GM20000 (cell line): ENCODE data around the gene ENTR1.

Source experiments
- DNase-seq: peaks from one replicate; pipeline ENCODE4 v3.0.0; 2012; ENCODE audit warnings: low spot score
- TF ChIP-seq, protein P1 (sequence below): IDR thresholded peaks from 2 replicates; pipeline ENCODE4 v1.5.1; 2012; ENCODE audit warnings: mild to moderate bottlenecking, control low read depth; ENCODE audit errors: extremely low read depth, missing control alignments

The ENTR1 gene

GRCh38 chr9:136403915-136404800 is 6.3 kb downstream of the ENTR1 start:
- TF ChIP-seq, protein P1, sequence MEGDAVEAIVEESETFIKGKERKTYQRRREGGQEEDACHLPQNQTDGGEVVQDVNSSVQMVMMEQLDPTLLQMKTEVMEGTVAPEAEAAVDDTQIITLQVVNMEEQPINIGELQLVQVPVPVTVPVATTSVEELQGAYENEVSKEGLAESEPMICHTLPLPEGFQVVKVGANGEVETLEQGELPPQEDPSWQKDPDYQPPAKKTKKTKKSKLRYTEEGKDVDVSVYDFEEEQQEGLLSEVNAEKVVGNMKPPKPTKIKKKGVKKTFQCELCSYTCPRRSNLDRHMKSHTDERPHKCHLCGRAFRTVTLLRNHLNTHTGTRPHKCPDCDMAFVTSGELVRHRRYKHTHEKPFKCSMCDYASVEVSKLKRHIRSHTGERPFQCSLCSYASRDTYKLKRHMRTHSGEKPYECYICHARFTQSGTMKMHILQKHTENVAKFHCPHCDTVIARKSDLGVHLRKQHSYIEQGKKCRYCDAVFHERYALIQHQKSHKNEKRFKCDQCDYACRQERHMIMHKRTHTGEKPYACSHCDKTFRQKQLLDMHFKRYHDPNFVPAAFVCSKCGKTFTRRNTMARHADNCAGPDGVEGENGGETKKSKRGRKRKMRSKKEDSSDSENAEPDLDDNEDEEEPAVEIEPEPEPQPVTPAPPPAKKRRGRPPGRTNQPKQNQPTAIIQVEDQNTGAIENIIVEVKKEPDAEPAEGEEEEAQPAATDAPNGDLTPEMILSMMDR, result no peak
- peak; percentile 79 for DNase-seq

GRCh38 chr9:136403538-136403914 is 6.9 kb downstream of the ENTR1 start:
- peak; percentile 82 for DNase-seq
- TF ChIP-seq, protein P1, result no peak

DNA sequence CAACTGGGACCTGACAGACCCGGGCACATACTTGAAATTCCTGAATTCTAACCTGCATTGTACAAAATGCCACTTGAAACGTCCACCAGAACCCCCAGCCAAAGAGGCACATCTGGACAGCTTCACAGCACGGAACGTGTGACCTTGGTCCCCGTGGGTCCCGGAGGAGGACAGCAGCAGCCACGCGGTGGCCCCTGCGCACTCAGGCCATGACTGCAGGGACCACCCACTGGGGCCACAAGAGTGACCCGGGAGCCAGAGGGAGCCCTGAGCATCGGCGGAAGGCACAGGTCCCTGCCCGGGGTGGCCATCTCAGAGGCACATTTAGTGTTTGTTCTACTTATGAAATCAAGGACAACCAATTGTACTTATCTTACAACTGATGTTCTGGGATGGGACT is 8.3 kb downstream of the ENTR1 start:
- TF ChIP-seq, protein P1, result no peak
- no peak for DNase-seq

DNA sequence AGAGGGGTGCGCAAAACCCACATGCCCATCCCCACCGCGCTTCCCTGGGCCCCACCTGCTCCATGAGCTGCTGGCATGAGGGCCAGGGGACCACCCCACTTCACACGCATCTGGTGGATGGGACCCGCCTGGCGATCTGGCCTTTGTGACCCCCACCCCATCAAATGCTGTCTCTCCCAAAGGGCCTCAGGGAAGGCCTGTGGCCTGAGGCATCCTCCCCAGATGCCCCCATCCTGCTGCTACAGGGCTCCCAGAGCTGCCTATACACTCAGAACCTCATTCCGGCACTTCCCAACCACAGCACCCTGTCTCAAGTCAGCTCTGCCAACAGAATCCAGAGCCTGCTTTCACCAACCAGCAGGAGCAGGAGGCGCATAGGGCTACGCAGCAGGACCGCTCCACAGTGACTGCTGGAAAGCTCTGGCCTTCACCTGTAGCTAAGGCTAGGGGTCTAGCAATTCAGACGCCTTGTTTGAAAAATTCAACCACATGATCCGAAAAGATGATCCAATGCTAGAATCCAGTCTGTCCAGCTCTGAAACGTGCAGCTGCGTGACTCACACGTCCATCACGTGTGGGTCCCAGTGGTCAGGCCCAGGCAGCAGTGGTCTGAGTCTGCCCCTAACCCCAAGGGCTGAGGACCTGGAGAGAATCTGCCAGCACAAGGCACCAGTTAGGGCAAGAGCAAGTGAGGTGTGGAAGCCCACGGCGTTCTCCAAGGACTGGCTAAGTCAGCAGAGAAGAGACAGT is 9.1 kb downstream of the ENTR1 start:
- no peak for DNase-seq
- TF ChIP-seq, protein P1, result no peak

DNA sequence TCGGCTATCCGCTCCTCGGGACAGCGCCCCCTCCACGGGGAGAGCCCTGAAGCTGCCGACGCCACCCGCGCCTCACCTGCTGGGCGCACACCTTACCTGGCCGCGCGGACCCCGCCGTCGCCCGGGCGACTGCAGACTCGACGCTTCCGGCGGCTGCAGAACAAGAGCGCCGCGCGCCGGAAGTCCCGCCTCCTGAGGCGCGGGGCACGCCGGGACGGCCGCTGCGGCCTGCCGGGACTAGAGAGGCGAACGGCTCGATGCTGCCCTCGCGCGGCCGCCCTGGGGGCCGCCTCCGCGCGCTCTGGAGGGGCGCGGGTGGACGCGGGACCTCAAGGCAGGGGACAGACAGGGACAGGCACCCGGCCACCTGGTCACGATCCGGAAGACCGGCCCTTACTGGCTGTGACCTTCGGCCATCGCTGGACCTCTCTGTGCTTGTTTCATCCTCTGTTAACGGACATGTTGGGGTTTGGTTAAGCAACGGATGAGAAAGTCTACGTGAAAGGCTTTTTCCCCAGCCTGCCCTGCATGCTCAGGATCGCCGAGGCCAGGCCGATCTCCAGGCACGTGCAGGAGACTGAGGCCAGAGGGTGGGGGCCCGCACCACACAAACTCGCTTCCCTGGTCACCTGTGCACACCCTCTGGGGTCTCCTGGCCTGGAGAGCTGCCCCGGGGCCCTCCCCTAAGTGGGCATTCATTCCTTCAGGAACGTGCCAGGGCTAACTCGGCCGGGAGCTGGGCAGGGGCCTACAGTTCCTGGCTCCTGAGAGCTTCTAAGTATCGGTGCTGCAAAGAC is 10.2 kb downstream of the ENTR1 start, which contains the start of gene SNAPC4:
Gene SNAPC4 (minus strand): TSS at position 133 of the 797 bp plus-strand sequence. CDS start 1,742 bp downstream, outside the sequence.
- DNase-seq, result peak; percentile 99
- TF ChIP-seq, protein P1, result peak; percentile 95

- TF ChIP-seq, protein P1, result no peak
- peak; percentile 74 for DNase-seq
Observed at GRCh38 chr9:136399176-136400037, 11.0 kb downstream of the ENTR1 start.
